GM12878 (cell line): ENCODE data around the gene PRTN3. TPM values are rescaled to one million over a fixed set of nuclear protein-coding genes. Genes with fewer than 3 reads are reported as not detected.
"Not testable (repeated sequence)": the region's sequence is repeated elsewhere in the genome, so short reads cannot be mapped to it uniquely, and the experiment has no call there.

Experiments
- ATAC-seq: fragments of 200-7000 bp; cut with Tn5 transposase; 3 replicates; pipeline ENCODE4 v1.9.1; 2020; ENCODE audit warnings: mild to moderate bottlenecking, moderate library complexity
- BruUV-seq: library from RNA; stranded (reverse); fragments of 400-500 nt; replicated peaks from 2 replicates; lab custom pipeline; 2021; lab: Mats Ljungman, UMichigan
- CTCF ChIA-PET: fragments of 300-600 bp; sonication (Branson Sonifier 250); formaldehyde crosslinking; extraction: SDS; loops from one replicate; lab custom pipeline; 2021; ENCODE audit warnings: inconsistent platforms; lab: Yijun Ruan, JAX
- POLR2A ChIA-PET: fragments of 350-600 bp; formaldehyde crosslinking; extraction: SDS; loops from one replicate; lab custom pipeline; 2021; ENCODE audit warnings: inconsistent platforms; lab: Charles Lee
- RAD21 ChIA-PET: fragments of 300-600 bp; sonication (Branson Sonifier 250); formaldehyde crosslinking; loops from one replicate; lab custom pipeline; 2023; ENCODE audit warnings: antibody characterized with exemption; ENCODE audit not compliant: unreplicated experiment; lab: Charles Lee
- SMC1A ChIA-PET: fragments of 300-600 bp; sonication (Branson Sonifier 250); formaldehyde crosslinking; loops from one replicate; lab custom pipeline; 2023; ENCODE audit not compliant: unreplicated experiment, uncharacterized antibody; lab: Charles Lee
- DNase-seq: peaks from one replicate; pipeline ENCODE4 v3.0.0-alpha.2; 2011; ENCODE audit warnings: low read depth, low spot score
- FAIRE-seq: peaks from 3 replicates; lab custom pipeline; 2011; peaks lifted over from hg19 to GRCh38; lab: Jason Lieb, UNC
- H2AFZ ChIP-seq: 2 replicates; pipeline ENCODE4 v1.6.0; 2011; ENCODE audit warnings: low read depth, low read length, control low read depth; ENCODE audit not compliant: control insufficient read depth
- H3K27ac ChIP-seq: 2 replicates; pipeline ENCODE4 v1.5.1; 2011; ENCODE audit warnings: control low read depth; ENCODE audit not compliant: control insufficient read depth, insufficient read depth
- H3K27me3 ChIP-seq, 2 experiments: replicated peaks in 1 of 2; 2 replicates each; pipeline versions ENCODE4 v1.6.0 to v1.6.1; 2011; ENCODE audit warnings: low read length in 1 of 2; ENCODE audit not compliant: control insufficient read depth in 2 of 2, insufficient read depth in 2 of 2
- H3K36me3 ChIP-seq, 2 experiments: 2 replicates each; pipeline ENCODE4 v1.5.1; 2011; ENCODE audit warnings: low read length in 1 of 2; ENCODE audit not compliant: control insufficient read depth in 2 of 2, insufficient read depth in 2 of 2
- H3K4me1 ChIP-seq: 2 replicates; pipeline ENCODE4 v1.6.1; 2011; ENCODE audit warnings: mild to moderate bottlenecking, low read length, moderate library complexity, mixed read lengths; ENCODE audit not compliant: control insufficient read depth, insufficient read depth
- H3K4me2 ChIP-seq: 2 replicates; pipeline ENCODE4 v1.6.0; 2011; ENCODE audit warnings: control low read depth; ENCODE audit not compliant: control insufficient read depth, insufficient read depth
- H3K4me3 ChIP-seq: fragments of 200-600 bp; sonication (generic); 2 replicates; pipeline ENCODE4 v1.5.1; 2016
- H3K79me2 ChIP-seq: 2 replicates; pipeline ENCODE4 v1.6.0; 2011; ENCODE audit warnings: low read length; ENCODE audit not compliant: control insufficient read depth, insufficient read depth
- H3K9ac ChIP-seq: 2 replicates; pipeline ENCODE4 v1.8.0; 2011; ENCODE audit warnings: low read length, control low read depth, mixed read lengths; ENCODE audit not compliant: control insufficient read depth, insufficient read depth
- H3K9me3 ChIP-seq: replicated peaks from 3 replicates; pipeline ENCODE4 v1.5.1; 2011; ENCODE audit warnings: mild to moderate bottlenecking, low read length; ENCODE audit not compliant: control insufficient read depth, insufficient read depth
- H4K20me1 ChIP-seq: 2 replicates; pipeline ENCODE4 v1.6.0; 2011; ENCODE audit not compliant: control insufficient read depth, insufficient read depth
- RUNX3 ChIP-seq: IDR thresholded peaks from 2 replicates; pipeline ENCODE4 v1.6.1; 2012; ENCODE audit warnings: low read length, inconsistent platforms
- WGBS: methylation state at CpG from one replicate; pipeline ENCODE4 v1.1.6; 2016; ENCODE audit warnings: low lambda C conversion rate; ENCODE audit not compliant: insufficient replicate concordance, insufficient coverage; ENCODE audit errors: missing lambda C conversion rate; 5-methylcytosine and 5-hydroxymethylcytosine counted together
- in situ Hi-C: fragments of 300-500 bp; cut with MboI; formaldehyde crosslinking; loops from 9 replicates; pipeline ENCODE4 v1.14.3; 2018; ENCODE audit warnings: mixed read lengths
- intact Hi-C: fragments of 100-400 bp; cut with micrococcal nuclease; formaldehyde crosslinking; loops from one replicate; pipeline ENCODE4 v1.14.2; 2022; ENCODE audit not compliant: unreplicated experiment
- polyA plus RNA-seq, 11 experiments: library from polyadenylated mRNA; depleted of rRNA in 4 of 11; unstranded in 6 of 11; stranded (reverse) in 5 of 11; fragments of >200 nt; fragmentation: Nextera tagmentation in 4 of 11; fragmentation: Illumina TruSeq in 1 of 11; extraction: Ambion mirVana in 4 of 11; extraction: Trizol in 1 of 11; gene quantifications; 1 replicate in 1 of 11; 2 replicates in 10 of 11; pipeline versions ENCODE4 v1.2.1 to v1.2.3, GENCODE V29; 2011 to 2016; ENCODE audit warnings: inconsistent platforms in 2 of 11, missing spikeins in 2 of 11, low read depth in 1 of 11
- total RNA-seq, 4 experiments: library from RNA; depleted of rRNA in 3 of 4; stranded (reverse); fragments of >200 nt in 3 of 4; fragmentation: Illumina TruSeq in 1 of 4; extraction: Trizol in 1 of 4; gene quantifications; 2 replicates each; pipeline versions ENCODE4 v1.2.1 to v1.2.3, GENCODE V29; 2013 to 2021
- TF ChIP-seq, protein P1 (sequence below): fragments of 450-650 bp; IDR thresholded peaks from 2 replicates; pipeline ENCODE4 v1.6.1; 2017; ENCODE audit warnings: mild to moderate bottlenecking, moderate library complexity

Gene PRTN3
- total and polyA plus RNA-seq, 10 of the 15 experiments (the other 5 are each of a cell fraction or from before 2014, with no cell fraction given) = 0.08 TPM; not detected in 9

DNA sequence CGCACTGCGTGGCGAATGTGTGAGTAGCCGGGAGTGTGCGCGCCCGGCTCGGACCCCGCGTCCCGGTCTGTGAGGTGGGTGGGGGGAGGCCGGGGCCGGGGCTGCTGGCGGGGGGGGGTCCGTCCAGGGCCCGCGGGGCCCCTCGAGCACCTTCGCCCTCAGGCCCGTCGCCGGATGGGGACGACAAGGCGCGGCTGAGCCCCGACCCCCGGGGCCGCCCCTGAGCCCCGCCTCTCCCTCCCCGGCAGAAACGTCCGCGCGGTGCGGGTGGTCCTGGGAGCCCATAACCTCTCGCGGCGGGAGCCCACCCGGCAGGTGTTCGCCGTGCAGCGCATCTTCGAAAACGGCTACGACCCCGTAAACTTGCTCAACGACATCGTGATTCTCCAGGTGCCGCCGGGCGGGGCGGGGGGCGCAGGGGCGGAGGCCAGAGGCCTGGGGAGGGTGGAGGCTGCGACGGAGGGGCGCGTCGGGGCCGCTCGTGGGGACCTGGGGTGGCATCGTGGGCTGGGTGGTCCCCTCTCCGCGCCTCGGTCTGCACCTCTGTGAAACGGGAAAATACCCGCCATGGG is 12.3 kb downstream of the PRTN3 start (continued):
- TF ChIP-seq, protein P1, sequence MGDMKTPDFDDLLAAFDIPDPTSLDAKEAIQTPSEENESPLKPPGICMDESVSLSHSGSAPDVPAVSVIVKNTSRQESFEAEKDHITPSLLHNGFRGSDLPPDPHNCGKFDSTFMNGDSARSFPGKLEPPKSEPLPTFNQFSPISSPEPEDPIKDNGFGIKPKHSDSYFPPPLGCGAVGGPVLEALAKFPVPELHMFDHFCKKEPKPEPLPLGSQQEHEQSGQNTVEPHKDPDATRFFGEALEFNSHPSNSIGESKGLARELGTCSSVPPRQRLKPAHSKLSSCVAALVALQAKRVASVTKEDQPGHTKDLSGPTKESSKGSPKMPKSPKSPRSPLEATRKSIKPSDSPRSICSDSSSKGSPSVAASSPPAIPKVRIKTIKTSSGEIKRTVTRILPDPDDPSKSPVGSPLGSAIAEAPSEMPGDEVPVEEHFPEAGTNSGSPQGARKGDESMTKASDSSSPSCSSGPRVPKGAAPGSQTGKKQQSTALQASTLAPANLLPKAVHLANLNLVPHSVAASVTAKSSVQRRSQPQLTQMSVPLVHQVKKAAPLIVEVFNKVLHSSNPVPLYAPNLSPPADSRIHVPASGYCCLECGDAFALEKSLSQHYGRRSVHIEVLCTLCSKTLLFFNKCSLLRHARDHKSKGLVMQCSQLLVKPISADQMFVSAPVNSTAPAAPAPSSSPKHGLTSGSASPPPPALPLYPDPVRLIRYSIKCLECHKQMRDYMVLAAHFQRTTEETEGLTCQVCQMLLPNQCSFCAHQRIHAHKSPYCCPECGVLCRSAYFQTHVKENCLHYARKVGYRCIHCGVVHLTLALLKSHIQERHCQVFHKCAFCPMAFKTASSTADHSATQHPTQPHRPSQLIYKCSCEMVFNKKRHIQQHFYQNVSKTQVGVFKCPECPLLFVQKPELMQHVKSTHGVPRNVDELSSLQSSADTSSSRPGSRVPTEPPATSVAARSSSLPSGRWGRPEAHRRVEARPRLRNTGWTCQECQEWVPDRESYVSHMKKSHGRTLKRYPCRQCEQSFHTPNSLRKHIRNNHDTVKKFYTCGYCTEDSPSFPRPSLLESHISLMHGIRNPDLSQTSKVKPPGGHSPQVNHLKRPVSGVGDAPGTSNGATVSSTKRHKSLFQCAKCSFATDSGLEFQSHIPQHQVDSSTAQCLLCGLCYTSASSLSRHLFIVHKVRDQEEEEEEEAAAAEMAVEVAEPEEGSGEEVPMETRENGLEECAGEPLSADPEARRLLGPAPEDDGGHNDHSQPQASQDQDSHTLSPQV = no peak
- TF ChIP-seq RUNX3 = no peak

DNA sequence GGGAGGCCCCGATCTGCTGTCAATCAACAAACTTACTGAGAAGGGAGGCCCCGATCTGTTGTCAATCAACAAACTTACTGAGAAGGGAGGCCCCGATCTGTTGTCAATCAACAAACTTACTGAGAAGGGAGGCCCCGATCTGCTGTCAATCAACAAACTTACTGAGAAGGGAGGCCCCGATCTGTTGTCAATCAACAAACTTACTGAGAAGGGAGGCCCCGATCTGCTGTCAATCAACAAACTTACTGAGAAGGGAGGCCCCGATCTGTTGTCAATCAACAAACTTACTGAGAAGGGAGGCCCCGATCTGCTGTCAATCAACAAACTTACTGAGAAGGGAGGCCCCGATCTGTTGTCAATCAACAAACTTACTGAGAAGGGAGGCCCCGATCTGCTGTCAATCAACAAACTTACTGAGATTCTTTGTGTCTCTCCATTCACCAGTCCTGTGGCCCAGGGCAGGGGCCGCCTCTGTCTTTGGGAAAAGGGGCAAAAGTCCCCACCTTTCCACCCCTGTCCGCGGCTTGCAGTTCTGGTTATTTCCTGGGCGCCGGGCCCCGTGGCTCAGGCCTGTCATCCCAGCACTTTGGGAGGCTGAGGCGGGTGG is 12.9 kb downstream of the PRTN3 start:
- H3K27ac ChIP-seq, ATAC-seq, H3K27me3 ChIP-seq, H3K9me3 ChIP-seq, POLR2A ChIA-PET, H3K4me2 ChIP-seq, in situ Hi-C loops, H3K4me3 ChIP-seq, DNase-seq, H3K9ac ChIP-seq, H3K4me1 ChIP-seq, intact Hi-C loops, H3K79me2 ChIP-seq, BruUV-seq, SMC1A ChIA-PET, H3K36me3 ChIP-seq, H4K20me1 ChIP-seq, FAIRE-seq, H2AFZ ChIP-seq: not testable (repeated sequence)
- WGBS = 60% methylated on average over 11 of the region's 17 CpGs
- CTCF ChIA-PET = interaction anchor here (2.2 kb wide), 1 partner anchor 10 kb away, joined by 8 read pairs; no protein-coding TSS in a partner anchor
- RAD21 ChIA-PET = interaction anchor here (0.7 kb wide), 1 partner anchor 75 kb away, joined by 3 read pairs; no protein-coding TSS in a partner anchor
